ENCODE measurements around the gene PCDHB14.
"Not testable (repeated sequence)": the region's sequence is repeated elsewhere in the genome, so short reads cannot be mapped to it uniquely, and the experiment has no call there.

Gene PCDHB14

GRCh38 chr5:141223112-141223783 is at the start of gene PCDHB14:
PCDHB14 (plus strand) TSS chr5:141223343; CDS start chr5:141223506, 163 bp downstream.
- peak; percentile 75 for DNase-seq
- Histone ChIP-seq H2AFZ (ENCODE audit: low read length) (peak within 1 kb of the TSS; percentile 94), H3K4me1 (ENCODE audit: low read length) (no peaks in the 10 kb centered on the region), H3F3A (ENCODE audit: insufficient read depth, low read length) (no peaks in the 10 kb centered on the region), H3K4me3 (ENCODE audit: low read length) (peak within 1 kb of the TSS; percentile 65), H3K79me2 (ENCODE audit: low read length) (no peaks in the 10 kb centered on the region), H3K27me3 (replicated peaks; ENCODE audit: insufficient read depth, low read length) (no peaks in the 10 kb centered on the region), H3K4me2 (ENCODE audit: low read depth, low read length) (peak within 1 kb of the TSS; percentile 90), H3K36me3 (replicated peaks; ENCODE audit: insufficient read depth, low read length) (no peaks in the 10 kb centered on the region), H3K9me2 (replicated peaks; ENCODE audit: insufficient read depth, low read length) (no peaks in the 10 kb centered on the region), H3K27ac (ENCODE audit: low read length) (no peak within 1 kb of the TSS), H4K20me1 (ENCODE audit: insufficient read depth, low read length) (no peaks in the 10 kb centered on the region), H3K9me3 (replicated peaks; ENCODE audit: insufficient read depth, low read length) (no peaks in the 10 kb centered on the region), H3K9ac (ENCODE audit: low read length) (peak within 1 kb of the TSS; percentile 34; the same call in 1 of the 2 replicates)
- TF ChIP-seq EZH2 (optimal IDR thresholded peaks at IDR 0.05; ENCODE audit: low read depth, low read length) (no peak), EZH2phosphoT487 (IDR thresholded peaks at IDR 0.05; ENCODE audit: low read length) (no peak)
- TF ChIP-seq, protein P1, sequence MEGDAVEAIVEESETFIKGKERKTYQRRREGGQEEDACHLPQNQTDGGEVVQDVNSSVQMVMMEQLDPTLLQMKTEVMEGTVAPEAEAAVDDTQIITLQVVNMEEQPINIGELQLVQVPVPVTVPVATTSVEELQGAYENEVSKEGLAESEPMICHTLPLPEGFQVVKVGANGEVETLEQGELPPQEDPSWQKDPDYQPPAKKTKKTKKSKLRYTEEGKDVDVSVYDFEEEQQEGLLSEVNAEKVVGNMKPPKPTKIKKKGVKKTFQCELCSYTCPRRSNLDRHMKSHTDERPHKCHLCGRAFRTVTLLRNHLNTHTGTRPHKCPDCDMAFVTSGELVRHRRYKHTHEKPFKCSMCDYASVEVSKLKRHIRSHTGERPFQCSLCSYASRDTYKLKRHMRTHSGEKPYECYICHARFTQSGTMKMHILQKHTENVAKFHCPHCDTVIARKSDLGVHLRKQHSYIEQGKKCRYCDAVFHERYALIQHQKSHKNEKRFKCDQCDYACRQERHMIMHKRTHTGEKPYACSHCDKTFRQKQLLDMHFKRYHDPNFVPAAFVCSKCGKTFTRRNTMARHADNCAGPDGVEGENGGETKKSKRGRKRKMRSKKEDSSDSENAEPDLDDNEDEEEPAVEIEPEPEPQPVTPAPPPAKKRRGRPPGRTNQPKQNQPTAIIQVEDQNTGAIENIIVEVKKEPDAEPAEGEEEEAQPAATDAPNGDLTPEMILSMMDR (IDR thresholded peaks at IDR 0.05; ENCODE audit: low read length) = peak; percentile 61

DNA sequence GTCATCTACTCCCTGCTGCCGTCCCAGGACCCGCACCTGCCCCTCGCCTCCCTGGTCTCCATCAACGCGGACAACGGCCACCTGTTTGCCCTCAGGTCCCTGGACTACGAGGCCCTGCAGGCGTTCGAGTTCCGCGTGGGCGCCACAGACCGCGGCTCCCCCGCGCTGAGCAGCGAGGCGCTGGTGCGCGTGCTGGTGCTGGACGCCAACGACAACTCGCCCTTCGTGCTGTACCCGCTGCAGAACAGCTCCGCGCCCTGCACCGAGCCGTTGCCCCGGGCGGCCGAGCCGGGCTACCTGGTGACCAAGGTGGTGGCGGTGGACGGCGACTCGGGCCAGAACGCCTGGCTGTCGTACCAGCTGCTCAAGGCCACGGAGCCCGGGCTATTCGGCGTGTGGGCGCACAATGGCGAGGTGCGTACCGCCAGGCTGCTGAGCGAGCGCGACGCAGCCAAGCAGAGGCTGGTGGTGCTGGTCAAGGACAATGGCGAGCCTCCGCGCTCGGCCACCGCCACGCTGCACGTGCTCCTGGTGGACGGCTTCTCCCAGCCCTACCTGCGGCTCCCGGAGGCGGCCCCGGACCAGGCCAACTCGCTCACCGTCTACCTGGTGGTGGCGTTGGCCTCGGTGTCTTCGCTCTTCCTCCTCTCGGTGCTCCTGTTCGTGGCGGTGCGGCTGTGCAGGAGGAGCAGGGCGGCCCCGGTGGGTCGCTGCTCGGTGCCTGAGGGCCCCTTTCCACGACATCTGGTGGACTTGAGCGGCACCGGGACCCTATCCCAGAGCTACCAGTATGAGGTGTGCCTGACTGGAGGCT is 48.6 kb upstream of the PCDHB14 start:
- not testable (repeated sequence) for DNase-seq; H3K79me2 ChIP-seq (ENCODE audit: low read length); H3F3A ChIP-seq (ENCODE audit: insufficient read depth, low read length); H3K9ac ChIP-seq (ENCODE audit: low read length); H4K20me1 ChIP-seq (ENCODE audit: insufficient read depth, low read length); H3K27ac ChIP-seq (ENCODE audit: low read length); H3K4me1 ChIP-seq (ENCODE audit: low read length); H3K4me2 ChIP-seq (ENCODE audit: low read depth, low read length); H3K36me3 ChIP-seq (replicated peaks; ENCODE audit: insufficient read depth, low read length); H3K9me2 ChIP-seq (replicated peaks; ENCODE audit: insufficient read depth, low read length); H3K27me3 ChIP-seq (replicated peaks; ENCODE audit: insufficient read depth, low read length); H2AFZ ChIP-seq (ENCODE audit: low read length); H3K4me3 ChIP-seq (ENCODE audit: low read length); H3K9me3 ChIP-seq (replicated peaks; ENCODE audit: insufficient read depth, low read length)

GRCh38 chr5:141175933-141176332 is 47.2 kb upstream of the PCDHB14 start:
- no peaks in the 10 kb centered on the region for H4K20me1 ChIP-seq (ENCODE audit: insufficient read depth, low read length)
- no peak overlapping the region for H3K4me2 ChIP-seq (ENCODE audit: low read depth, low read length)
- no peaks in the 10 kb centered on the region for H3K79me2 ChIP-seq (ENCODE audit: low read length)
- TF ChIP-seq, protein P1 (IDR thresholded peaks at IDR 0.05; ENCODE audit: low read length) = no peak
- TF ChIP-seq EZH2 (optimal IDR thresholded peaks at IDR 0.05; ENCODE audit: low read depth, low read length) (no peak), EZH2phosphoT487 (IDR thresholded peaks at IDR 0.05; ENCODE audit: low read length) (no peak)
- no peak overlapping the region for H3K27ac ChIP-seq (ENCODE audit: low read length)
- H3K36me3 ChIP-seq (replicated peaks; ENCODE audit: insufficient read depth, low read length) = no peaks in the 10 kb centered on the region
- no peak overlapping the region for H3K9ac ChIP-seq (ENCODE audit: low read length)
- no peaks in the 10 kb centered on the region for H3F3A ChIP-seq (ENCODE audit: insufficient read depth, low read length)
- H3K27me3 ChIP-seq (replicated peaks; ENCODE audit: insufficient read depth, low read length) = no peaks in the 10 kb centered on the region; the same call in 1 of the 2 replicates
- H3K4me1 ChIP-seq (ENCODE audit: low read length) = no peaks in the 10 kb centered on the region
- DNase-seq = no peak
- H3K4me3 ChIP-seq (ENCODE audit: low read length) = no peak overlapping the region
- H3K9me3 ChIP-seq (replicated peaks; ENCODE audit: insufficient read depth, low read length) = no peaks in the 10 kb centered on the region
- no peak overlapping the region for H2AFZ ChIP-seq (ENCODE audit: low read length)
- H3K9me2 ChIP-seq (replicated peaks; ENCODE audit: insufficient read depth, low read length) = no peaks in the 10 kb centered on the region

DNA sequence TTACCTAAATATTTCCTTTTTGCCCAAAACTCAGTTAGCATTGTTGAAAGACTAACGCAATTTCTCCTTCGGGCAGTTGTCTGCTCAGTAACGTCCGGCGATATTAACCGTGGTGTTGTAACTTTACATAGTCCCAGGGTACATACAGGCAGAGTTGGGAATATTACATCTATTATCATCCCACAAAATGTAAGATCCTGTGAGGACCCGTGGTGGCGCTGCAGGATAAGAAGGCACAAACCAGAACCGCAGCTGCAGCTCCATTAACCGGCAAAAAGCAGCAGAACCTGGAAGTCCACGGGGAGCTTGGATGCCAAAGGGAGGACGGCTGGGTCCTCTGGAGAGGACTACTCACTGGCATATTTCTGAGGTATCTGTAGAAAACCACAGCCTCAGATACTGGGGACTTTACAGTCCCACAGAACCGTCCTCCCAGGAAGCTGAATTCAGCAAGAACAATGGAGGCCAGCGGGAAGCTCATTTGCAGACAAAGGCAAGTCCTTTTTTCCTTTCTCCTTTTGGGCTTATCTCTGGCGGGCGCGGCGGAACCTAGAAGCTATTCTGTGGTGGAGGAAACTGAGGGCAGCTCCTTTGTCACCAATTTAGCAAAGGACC is 45.5 kb upstream of the PCDHB14 start, which contains the start of gene PCDHB8:
Gene PCDHB8 (plus strand): TSS at position 214 of the 615 bp plus-strand sequence. CDS start 245 bp downstream, at position 459.
- not testable (repeated sequence) for H3F3A ChIP-seq (ENCODE audit: insufficient read depth, low read length); H3K27ac ChIP-seq (ENCODE audit: low read length); H3K36me3 ChIP-seq (replicated peaks; ENCODE audit: insufficient read depth, low read length); H3K9me2 ChIP-seq (replicated peaks; ENCODE audit: insufficient read depth, low read length); H3K4me1 ChIP-seq (ENCODE audit: low read length); H3K4me3 ChIP-seq (ENCODE audit: low read length); H3K9ac ChIP-seq (ENCODE audit: low read length); H2AFZ ChIP-seq (ENCODE audit: low read length); H3K9me3 ChIP-seq (replicated peaks; ENCODE audit: insufficient read depth, low read length); H3K79me2 ChIP-seq (ENCODE audit: low read length); H4K20me1 ChIP-seq (ENCODE audit: insufficient read depth, low read length); DNase-seq; H3K4me2 ChIP-seq (ENCODE audit: low read depth, low read length); H3K27me3 ChIP-seq (replicated peaks; ENCODE audit: insufficient read depth, low read length)

DNA sequence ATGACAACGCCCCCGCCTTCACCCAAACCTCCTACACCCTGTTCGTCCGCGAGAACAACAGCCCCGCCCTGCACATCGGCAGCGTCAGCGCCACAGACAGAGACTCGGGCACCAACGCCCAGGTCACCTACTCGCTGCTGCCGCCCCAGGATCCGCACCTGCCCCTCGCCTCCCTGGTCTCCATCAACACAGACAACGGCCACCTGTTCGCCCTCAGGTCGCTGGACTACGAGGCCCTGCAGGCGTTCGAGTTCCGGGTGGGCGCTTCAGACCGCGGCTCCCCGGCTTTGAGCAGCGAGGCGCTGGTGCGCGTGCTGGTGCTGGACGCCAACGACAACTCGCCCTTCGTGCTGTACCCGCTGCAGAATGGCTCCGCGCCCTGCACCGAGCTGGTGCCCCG is 43.8 kb upstream of the PCDHB14 start:
- H3K36me3 ChIP-seq (replicated peaks; ENCODE audit: insufficient read depth, low read length); H3K4me3 ChIP-seq (ENCODE audit: low read length); DNase-seq; H3K9me2 ChIP-seq (replicated peaks; ENCODE audit: insufficient read depth, low read length); H4K20me1 ChIP-seq (ENCODE audit: insufficient read depth, low read length); H3K79me2 ChIP-seq (ENCODE audit: low read length); H2AFZ ChIP-seq (ENCODE audit: low read length); H3F3A ChIP-seq (ENCODE audit: insufficient read depth, low read length); H3K4me2 ChIP-seq (ENCODE audit: low read depth, low read length); H3K4me1 ChIP-seq (ENCODE audit: low read length); H3K9ac ChIP-seq (ENCODE audit: low read length); H3K9me3 ChIP-seq (replicated peaks; ENCODE audit: insufficient read depth, low read length); H3K27me3 ChIP-seq (replicated peaks; ENCODE audit: insufficient read depth, low read length); H3K27ac ChIP-seq (ENCODE audit: low read length): not testable (repeated sequence)

DNA sequence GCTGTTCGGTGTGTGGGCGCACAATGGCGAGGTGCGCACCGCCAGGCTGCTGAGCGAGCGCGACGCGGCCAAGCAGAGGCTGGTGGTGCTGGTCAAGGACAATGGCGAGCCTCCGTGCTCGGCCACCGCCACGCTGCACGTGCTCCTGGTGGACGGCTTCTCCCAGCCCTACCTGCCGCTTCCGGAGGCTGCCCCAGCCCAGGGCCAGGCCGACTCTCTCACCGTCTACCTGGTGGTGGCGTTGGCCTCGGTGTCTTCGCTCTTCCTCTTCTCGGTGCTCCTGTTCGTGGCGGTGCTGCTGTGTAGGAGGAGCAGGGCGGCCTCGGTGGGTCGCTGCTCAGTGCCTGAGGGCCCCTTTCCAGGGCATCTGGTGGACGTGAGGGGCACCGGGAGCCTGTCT is 43.3 kb upstream of the PCDHB14 start:
- H3K27me3 ChIP-seq (replicated peaks; ENCODE audit: insufficient read depth, low read length); H3K4me1 ChIP-seq (ENCODE audit: low read length); H3K79me2 ChIP-seq (ENCODE audit: low read length); H3K36me3 ChIP-seq (replicated peaks; ENCODE audit: insufficient read depth, low read length); H3K9ac ChIP-seq (ENCODE audit: low read length); H3K9me3 ChIP-seq (replicated peaks; ENCODE audit: insufficient read depth, low read length); H4K20me1 ChIP-seq (ENCODE audit: insufficient read depth, low read length); H3K9me2 ChIP-seq (replicated peaks; ENCODE audit: insufficient read depth, low read length); H2AFZ ChIP-seq (ENCODE audit: low read length); DNase-seq; H3F3A ChIP-seq (ENCODE audit: insufficient read depth, low read length); H3K27ac ChIP-seq (ENCODE audit: low read length); H3K4me3 ChIP-seq (ENCODE audit: low read length); H3K4me2 ChIP-seq (ENCODE audit: low read depth, low read length): not testable (repeated sequence)
